IMR-90 (cell line): Measurements from ENCODE around the gene RPP30.

ENCODE experiments used
- CEBPB ChIP-seq: IDR thresholded peaks from 2 replicates; pipeline ENCODE4 v1.6.1; 2012; ENCODE audit warnings: low read depth, low read length, improper control_type of control experiment
- CTCF ChIP-seq: conservative IDR thresholded peaks from 2 replicates; pipeline ENCODE4 v1.5.1; 2012; ENCODE audit warnings: mild to moderate bottlenecking, low read depth, low read length, improper control_type of control experiment
- POLR2A ChIP-seq: IDR thresholded peaks from 2 replicates; pipeline ENCODE4 v1.6.1; 2012; ENCODE audit warnings: mild to moderate bottlenecking, low read depth, low read length
- USF2 ChIP-seq: fragments of 150-350 bp; IDR thresholded peaks from 2 replicates; pipeline ENCODE4 v1.6.1; 2017; ENCODE audit warnings: mild to moderate bottlenecking, antibody characterized with exemption, low read length, low read depth

- TF ChIP-seq POLR2A = no peak
- TF ChIP-seq CTCF = no peak
- no peak for TF ChIP-seq CEBPB
- TF ChIP-seq USF2 = no peak
Observed at GRCh38 chr10:90913774-90914420, 42.1 kb downstream of the RPP30 start.
